ENCODE results near the gene KRR1.

GRCh38 chr12:75528692-75529091 is 17.3 kb upstream of the KRR1 start:
- TF ChIP-seq CTCF (IDR thresholded peaks at IDR 0.05) = no peak
- TF ChIP-seq POLR2A (IDR thresholded peaks at IDR 0.05) = no peak
